Endothelial cell of umbilical vein (primary cell): Measurements from ENCODE around the gene PRF1. TPM values are rescaled to one million over a fixed set of nuclear protein-coding genes. Genes with fewer than 3 reads are reported as not detected.

Experiments
- BruUV-seq: library from RNA; stranded (reverse); fragments of 400-500 nt; replicated peaks from 2 replicates; lab custom pipeline; 2021; lab: Mats Ljungman, UMichigan
- CTCF ChIA-PET: fragments of 300-600, 350-600 bp; sonication (Branson Sonifier 250); formaldehyde crosslinking; loops from one replicate; lab custom pipeline; 2021; ENCODE audit warnings: antibody characterized with exemption, inconsistent platforms; lab: Charles Lee
- POLR2A ChIA-PET: fragments of 300-600, 350-600 bp; sonication (Branson Sonifier 250); formaldehyde crosslinking; loops from one replicate; lab custom pipeline; 2021; ENCODE audit warnings: antibody characterized with exemption, inconsistent platforms; lab: Charles Lee
- DNase-seq: peaks from one replicate; pipeline ENCODE4 v3.0.0-alpha.2; 2011; ENCODE audit warnings: low read depth, low spot score
- FAIRE-seq: peaks from 2 replicates; lab custom pipeline; 2011; peaks lifted over from hg19 to GRCh38; lab: Jason Lieb, UNC
- H2AFZ ChIP-seq: 2 replicates; pipeline ENCODE4 v1.6.0; 2012; ENCODE audit warnings: low read depth, low read length, control low read depth, inconsistent platforms
- H3K27ac ChIP-seq: 2 replicates; pipeline ENCODE4 v1.5.1; 2011; ENCODE audit warnings: low read depth, mild to moderate bottlenecking, control low read depth, low read length, moderate library complexity; ENCODE audit not compliant: insufficient read depth
- H3K27me3 ChIP-seq, 2 experiments: 2 replicates each; pipeline versions ENCODE4 v1.6.0 to v1.6.1; 2011; ENCODE audit warnings: low read length in 2 of 2, mixed read lengths in 1 of 2; ENCODE audit not compliant: control insufficient read depth in 2 of 2, insufficient read depth in 2 of 2
- H3K36me3 ChIP-seq, 2 experiments: 2 replicates in 1 of 2; 3 replicates in 1 of 2; pipeline ENCODE4 v1.5.1; 2011; ENCODE audit warnings: low read length in 2 of 2, mild to moderate bottlenecking in 1 of 2, moderate library complexity in 1 of 2; ENCODE audit not compliant: control insufficient read depth in 2 of 2, insufficient read depth in 2 of 2; ENCODE audit errors: extremely low read depth in 1 of 2
- H3K4me1 ChIP-seq: 3 replicates; pipeline ENCODE4 v1.5.1; 2011; ENCODE audit warnings: mild to moderate bottlenecking, low read length; ENCODE audit not compliant: control insufficient read depth, insufficient read depth; ENCODE audit errors: extremely low read depth
- H3K4me2 ChIP-seq: 2 replicates; pipeline ENCODE4 v1.6.1; 2011; ENCODE audit warnings: low read length, control low read depth, mixed read lengths; ENCODE audit not compliant: insufficient read depth
- H3K4me3 ChIP-seq, 3 experiments: fragments of 200-600 bp in 1 of 3; sonication (generic), shearing (Covaris generic) in 1 of 3; replicated peaks in 1 of 3; 2 replicates each; pipeline ENCODE4 v1.5.1; 2011 to 2016; ENCODE audit warnings: control low read depth in 3 of 3, low read length in 3 of 3, mild to moderate bottlenecking in 2 of 3, inconsistent platforms in 1 of 3, low read depth in 1 of 3, moderate library complexity in 1 of 3; ENCODE audit not compliant: insufficient read depth in 1 of 3
- H3K79me2 ChIP-seq: 2 replicates; pipeline ENCODE4 v1.6.0; 2012; ENCODE audit warnings: low read length, inconsistent platforms; ENCODE audit not compliant: control insufficient read depth, insufficient read depth
- H3K9ac ChIP-seq: replicated peaks from 2 replicates; pipeline ENCODE3; 2011; ENCODE audit warnings: low read length, control low read depth; ENCODE audit not compliant: insufficient read depth; ENCODE audit errors: extremely low read depth
- H3K9me1 ChIP-seq: replicated peaks from 3 replicates; pipeline ENCODE4 v1.6.0; 2011; ENCODE audit warnings: mild to moderate bottlenecking, low read length; ENCODE audit not compliant: control insufficient read depth, insufficient read depth; ENCODE audit errors: extremely low read depth
- H3K9me3 ChIP-seq: replicated peaks from 2 replicates; pipeline ENCODE4 v1.5.1; 2012; ENCODE audit warnings: low read length, inconsistent platforms; ENCODE audit not compliant: control insufficient read depth, insufficient read depth
- H4K20me1 ChIP-seq: replicated peaks from 2 replicates; pipeline ENCODE3; 2011; ENCODE audit warnings: mild to moderate bottlenecking, low read length; ENCODE audit not compliant: control insufficient read depth, insufficient read depth; ENCODE audit errors: extremely low read depth
- EZH2 ChIP-seq: IDR thresholded peaks from 2 replicates; pipeline ENCODE4 v1.6.1; 2012; ENCODE audit warnings: borderline replicate concordance, low read depth, mild to moderate bottlenecking, moderate library complexity, low read length, inconsistent platforms; ENCODE audit not compliant: severe bottlenecking
- POLR2A ChIP-seq: IDR thresholded peaks from 2 replicates; pipeline ENCODE4 v1.6.1; 2012; ENCODE audit warnings: low read depth, mild to moderate bottlenecking, control low read depth, low read length
- dilution Hi-C: fragments of 300-500 bp; cut with MboI; formaldehyde crosslinking; loops from one replicate; pipeline ENCODE4 v1.15.0; 2019; ENCODE audit warnings: low sequenced_read_pairs; ENCODE audit not compliant: extremely low pct_ligation_motif_present
- intact Hi-C: fragments of 100-400 bp; cut with micrococcal nuclease; formaldehyde crosslinking; loops from one replicate; pipeline ENCODE4 v1.10.0; 2022
- polyA plus RNA-seq, 4 experiments: library from polyadenylated mRNA; depleted of rRNA in 3 of 4; stranded (reverse) in 3 of 4; unstranded in 1 of 4; fragments of >200 nt; gene quantifications; 2 replicates each; pipeline versions ENCODE4 v1.2.1 to v1.2.3, GENCODE V29; 2011 to 2012; ENCODE audit warnings: missing spikeins in 1 of 4
- total RNA-seq: library from RNA; stranded (reverse); gene quantifications from 2 replicates; pipeline ENCODE4 v1.2.3, GENCODE V29; 2021
- TF ChIP-seq, protein P1 (sequence below), 2 donors: IDR thresholded peaks; 1 replicate in 1 of 2; 2 replicates in 1 of 2; pipeline ENCODE4 v1.5.1; 2011; ENCODE audit warnings: low read length in 2 of 2, mild to moderate bottlenecking in 2 of 2, moderate library complexity in 2 of 2, control low read depth in 1 of 2, inconsistent platforms in 1 of 2, low read depth in 1 of 2; ENCODE audit not compliant: insufficient read depth in 1 of 2; ENCODE audit errors: extremely low read depth in 1 of 2

The PRF1 gene
- total and polyA plus RNA-seq, 2 donors (not counting 3 experiments of a cell fraction or from before 2014, with no cell fraction given) = not detected

DNA sequence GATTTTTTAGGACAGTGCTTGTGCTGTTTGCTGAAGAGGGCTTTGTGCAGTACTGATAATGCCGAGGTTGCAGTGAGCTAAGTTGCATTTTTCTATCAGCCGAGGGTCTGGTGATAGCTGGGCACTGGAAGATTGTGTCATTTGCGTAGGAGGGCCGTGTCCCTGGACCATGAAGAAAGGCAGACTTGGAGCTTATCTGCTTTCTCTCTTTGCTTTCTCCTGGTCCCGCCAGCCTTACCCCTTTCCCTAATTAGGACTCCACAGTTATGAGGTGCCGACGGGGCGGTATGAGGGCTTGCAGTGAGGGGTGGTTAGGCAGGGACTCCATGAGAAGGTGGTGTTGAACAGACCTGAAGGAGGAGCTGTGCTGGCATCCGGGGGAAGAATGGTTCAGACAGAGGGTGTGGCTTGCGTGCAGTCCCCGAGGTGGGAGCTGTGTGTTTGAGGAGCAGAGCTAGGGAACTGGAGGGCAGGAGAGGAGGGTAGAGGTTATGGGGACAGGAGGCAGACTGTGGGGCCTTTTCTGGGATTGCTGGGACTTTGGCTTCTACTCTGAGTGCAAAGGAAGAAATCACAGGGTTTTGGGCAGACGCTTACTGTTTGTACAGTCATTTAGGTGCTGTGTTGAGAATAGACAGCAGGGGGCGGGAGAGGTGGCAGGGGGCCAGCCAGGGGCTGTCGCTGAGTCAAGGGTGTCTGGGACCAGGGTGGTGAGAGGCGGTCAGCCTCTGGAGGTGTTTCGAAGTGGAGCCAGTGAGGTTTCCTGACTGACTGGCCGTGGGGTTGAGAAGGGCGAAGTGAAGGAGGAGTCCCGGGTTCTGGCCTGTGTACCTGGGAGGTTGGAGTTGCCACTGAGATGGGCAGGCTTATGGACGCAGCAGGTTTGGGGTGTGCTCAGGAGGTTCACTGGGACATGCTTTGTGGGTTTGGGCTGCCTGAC, 43.4 kb downstream of the PRF1 start:
- no peak overlapping the region for H3K4me2 ChIP-seq
- peak; percentile 19 for DNase-seq
- POLR2A ChIA-PET = no interaction called here

More for the DNA sequence above, 43.4 kb downstream of the PRF1 start:
- H3K36me3 ChIP-seq = no peaks in the 10 kb centered on the region
- no peak for FAIRE-seq
- no peak overlapping the region for H2AFZ ChIP-seq
- intact Hi-C loops = loop anchor here (2.0 kb wide), 1 partner anchor 200 kb away; no protein-coding TSS in a partner anchor
- no peaks in the 10 kb centered on the region for H3K9me1 ChIP-seq
- dilution Hi-C loops = no loop called here
- H3K9ac ChIP-seq = no peak overlapping the region
- no peak for TF ChIP-seq POLR2A
- no peak for TF ChIP-seq EZH2
- TF ChIP-seq, protein P1, sequence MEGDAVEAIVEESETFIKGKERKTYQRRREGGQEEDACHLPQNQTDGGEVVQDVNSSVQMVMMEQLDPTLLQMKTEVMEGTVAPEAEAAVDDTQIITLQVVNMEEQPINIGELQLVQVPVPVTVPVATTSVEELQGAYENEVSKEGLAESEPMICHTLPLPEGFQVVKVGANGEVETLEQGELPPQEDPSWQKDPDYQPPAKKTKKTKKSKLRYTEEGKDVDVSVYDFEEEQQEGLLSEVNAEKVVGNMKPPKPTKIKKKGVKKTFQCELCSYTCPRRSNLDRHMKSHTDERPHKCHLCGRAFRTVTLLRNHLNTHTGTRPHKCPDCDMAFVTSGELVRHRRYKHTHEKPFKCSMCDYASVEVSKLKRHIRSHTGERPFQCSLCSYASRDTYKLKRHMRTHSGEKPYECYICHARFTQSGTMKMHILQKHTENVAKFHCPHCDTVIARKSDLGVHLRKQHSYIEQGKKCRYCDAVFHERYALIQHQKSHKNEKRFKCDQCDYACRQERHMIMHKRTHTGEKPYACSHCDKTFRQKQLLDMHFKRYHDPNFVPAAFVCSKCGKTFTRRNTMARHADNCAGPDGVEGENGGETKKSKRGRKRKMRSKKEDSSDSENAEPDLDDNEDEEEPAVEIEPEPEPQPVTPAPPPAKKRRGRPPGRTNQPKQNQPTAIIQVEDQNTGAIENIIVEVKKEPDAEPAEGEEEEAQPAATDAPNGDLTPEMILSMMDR (IDR thresholded peaks at IDR 0.05; ENCODE audit: extremely low read depth in 1 of 2, insufficient read depth in 1 of 2, low read depth in 1 of 2, low read length in 2 of 2) = peak; percentile 26 to 38
- no peaks in the 10 kb centered on the region for H3K4me1 ChIP-seq
- H3K27me3 ChIP-seq = no peaks in the 10 kb centered on the region
- H4K20me1 ChIP-seq = no peaks in the 10 kb centered on the region
- no peaks in the 10 kb centered on the region for H3K79me2 ChIP-seq
- H3K9me3 ChIP-seq = no peaks in the 10 kb centered on the region
- no TSS peak for BruUV-seq
- H3K27ac ChIP-seq = no peak overlapping the region
- no peak overlapping the region for H3K4me3 ChIP-seq
- CTCF ChIA-PET = interaction anchor here (1.3 to 1.5 kb wide), 2 partner anchors 195 to 200 kb away, joined by 3 to 6 read pairs; no protein-coding TSS in a partner anchor
